IPS-18a (cell line): Measurements from ENCODE around the gene DCTN3.

Experiments
- H3K27ac ChIP-seq: one replicate; pipeline ENCODE4 v1.5.1; 2013; ENCODE audit warnings: low read length
- H3K27me3 ChIP-seq: one replicate; pipeline ENCODE4 v1.6.1; 2013; ENCODE audit warnings: mild to moderate bottlenecking, low read length; ENCODE audit not compliant: control insufficient read depth, insufficient read depth
- H3K36me3 ChIP-seq: one replicate; pipeline ENCODE4 v1.6.1; 2013; ENCODE audit warnings: low read depth, low read length; ENCODE audit not compliant: control insufficient read depth
- H3K4me1 ChIP-seq: one replicate; pipeline ENCODE4 v1.6.1; 2013; ENCODE audit warnings: low read depth, low read length; ENCODE audit not compliant: control insufficient read depth
- H3K4me3 ChIP-seq: one replicate; pipeline ENCODE4 v1.5.1; 2013; ENCODE audit warnings: low read length
- H3K9ac ChIP-seq: one replicate; pipeline ENCODE4 v1.6.1; 2013; ENCODE audit warnings: mild to moderate bottlenecking, low read length, moderate library complexity
- H3K9me3 ChIP-seq: one replicate; pipeline ENCODE4 v1.6.1; 2013; ENCODE audit warnings: low read depth, low read length; ENCODE audit not compliant: control insufficient read depth

The DCTN3 gene

DNA sequence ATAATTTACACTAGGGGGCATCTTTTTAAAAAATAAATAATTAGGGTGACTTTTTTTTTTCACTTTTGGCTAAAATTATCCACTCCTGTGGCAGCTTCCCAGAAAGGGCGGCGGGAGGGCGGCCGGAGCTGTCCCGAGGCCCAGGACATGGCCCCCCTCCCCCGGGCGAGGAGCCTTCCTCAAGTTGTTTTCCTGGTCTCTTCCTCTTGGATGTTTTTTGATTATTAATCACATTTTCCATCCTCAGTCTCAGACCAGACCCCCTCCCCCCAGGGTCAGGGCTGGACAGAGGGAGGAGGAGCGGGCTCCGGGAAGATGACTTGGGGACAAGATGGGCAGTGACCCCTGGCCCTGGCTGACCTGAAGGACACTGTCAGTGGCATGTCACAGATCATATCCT, 26.1 kb downstream of the DCTN3 start:
- Histone ChIP-seq H3K9ac (no peak overlapping the region), H3K27me3 (peaks cover 55% of the 10 kb centered on the region), H3K27ac (no peak overlapping the region), H3K4me3 (no peak overlapping the region), H3K4me1 (peaks cover 8% of the 10 kb centered on the region), H3K36me3 (no peaks in the 10 kb centered on the region), H3K9me3 (no peaks in the 10 kb centered on the region)

DNA sequence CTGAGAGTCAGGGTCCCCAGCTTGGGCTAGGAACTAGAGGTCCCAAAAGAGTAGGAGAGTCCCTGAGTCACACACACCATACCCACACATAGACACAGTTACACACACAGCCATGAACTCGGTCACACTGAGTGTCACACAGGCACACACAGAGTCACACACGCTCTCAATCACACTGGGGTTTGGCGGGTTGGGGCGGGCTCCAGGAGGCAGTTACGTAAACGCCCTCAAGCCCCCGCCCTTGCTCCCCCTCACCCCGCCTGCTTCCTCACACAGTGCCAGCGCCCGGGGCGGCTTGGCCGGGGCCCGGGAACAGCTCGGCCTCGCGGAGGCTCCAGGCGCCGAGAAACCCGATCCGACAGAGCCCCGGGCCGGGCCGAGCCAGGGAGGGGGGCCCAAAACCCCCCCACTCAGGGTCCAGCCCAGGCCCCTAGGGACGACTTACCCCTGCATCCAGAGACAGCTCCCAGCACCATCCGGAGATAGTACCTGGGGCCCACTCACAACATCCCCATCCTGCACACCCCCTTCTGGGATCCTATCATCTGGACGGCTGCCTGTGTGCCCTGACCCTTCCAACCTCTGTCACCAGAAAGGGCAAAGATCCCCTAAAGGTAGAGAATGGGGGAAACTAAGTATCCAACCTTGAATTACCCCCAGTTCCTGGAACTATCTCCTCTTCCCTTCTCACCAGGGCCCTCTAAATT, 27.2 kb downstream of the DCTN3 start:
- Histone ChIP-seq H3K9me3 (no peaks in the 10 kb centered on the region), H3K4me3 (no peak overlapping the region), H3K27me3 (peaks cover 66% of the 10 kb centered on the region), H3K9ac (no peak overlapping the region), H3K36me3 (no peaks in the 10 kb centered on the region), H3K4me1 (peaks cover 15% of the 10 kb centered on the region), H3K27ac (no peak overlapping the region)

DNA sequence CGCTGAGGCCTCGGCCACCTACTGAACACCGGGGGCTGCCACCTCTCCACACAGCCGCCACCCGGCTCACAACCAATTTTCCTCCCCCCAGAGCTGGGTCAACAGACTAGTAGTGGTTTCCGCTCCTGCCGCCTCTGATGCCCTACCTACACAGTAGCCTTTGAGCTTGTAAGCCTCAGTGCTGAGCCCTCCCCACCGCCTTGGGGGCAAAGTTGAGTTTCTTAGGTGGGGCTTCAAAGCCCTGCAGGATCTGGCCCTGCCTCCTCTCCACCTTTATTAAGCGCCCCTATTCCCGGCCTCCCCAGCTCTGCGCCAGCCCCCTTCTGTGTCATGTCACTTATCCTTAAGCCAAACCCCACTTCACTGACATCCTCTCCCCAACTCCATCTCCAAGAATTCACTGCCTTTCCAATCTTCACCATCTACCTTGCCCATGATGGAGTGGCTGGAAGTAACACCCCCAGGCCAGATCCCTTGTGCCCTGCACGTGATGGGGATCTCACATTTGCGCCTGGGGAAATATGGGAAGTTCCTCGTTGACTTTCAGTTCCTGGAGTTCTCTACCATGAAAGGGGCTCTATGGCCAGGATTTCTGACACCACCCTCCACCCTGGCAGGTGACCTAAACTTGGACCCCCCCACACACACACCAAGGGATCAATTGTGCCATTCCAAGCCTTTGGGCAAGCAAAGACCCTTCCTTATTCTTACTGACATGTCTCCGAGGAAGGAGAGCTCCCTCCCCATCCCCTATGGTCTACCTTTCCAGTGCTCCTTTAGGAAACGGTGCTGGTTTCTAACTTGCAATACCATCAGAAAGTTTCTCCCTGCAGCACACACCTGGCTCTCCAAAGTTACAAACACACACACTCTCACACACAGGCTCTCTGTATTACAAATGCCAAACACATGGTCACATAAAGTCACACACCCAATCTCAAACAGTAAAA, 28.1 kb downstream of the DCTN3 start:
- Histone ChIP-seq H3K9ac (no peak overlapping the region), H3K9me3 (no peaks in the 10 kb centered on the region), H3K4me1 (peaks cover 15% of the 10 kb centered on the region), H3K27me3 (peaks cover 75% of the 10 kb centered on the region), H3K4me3 (no peak overlapping the region), H3K36me3 (no peaks in the 10 kb centered on the region), H3K27ac (no peak overlapping the region)

DNA sequence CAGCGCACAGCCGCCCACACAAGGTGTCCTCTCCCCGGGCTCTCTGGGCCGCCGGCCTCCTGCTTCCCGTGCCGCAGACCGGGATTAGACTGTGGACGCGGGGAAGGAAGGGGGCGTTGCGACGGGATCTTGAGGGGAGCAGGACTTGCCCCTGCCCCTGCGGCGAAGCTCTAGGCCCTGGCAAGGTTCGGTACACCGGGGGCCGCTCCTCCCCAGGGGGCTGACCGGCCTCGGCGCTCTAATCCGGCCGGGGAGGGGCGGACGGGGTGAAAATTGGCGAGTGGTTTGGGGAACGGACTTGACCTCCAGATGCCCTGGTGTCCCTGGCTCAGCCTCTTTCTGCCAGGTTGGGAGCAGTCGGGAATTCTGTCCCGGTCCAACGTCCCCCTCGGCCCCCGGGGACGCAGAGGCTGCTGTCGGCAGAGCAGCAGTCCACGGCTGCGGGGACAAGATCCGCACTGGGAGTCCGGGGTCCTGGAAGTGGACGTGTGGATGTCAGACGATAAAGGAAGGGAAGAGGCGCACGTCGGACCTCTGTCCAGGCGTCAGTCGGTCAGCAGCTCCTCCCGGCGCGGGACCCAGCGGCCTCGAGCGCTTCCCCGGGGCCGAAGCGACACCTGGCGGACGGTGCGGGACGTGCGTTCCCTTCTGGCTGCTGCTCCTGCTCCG, 28.9 kb downstream of the DCTN3 start:
- Histone ChIP-seq H3K9me3 (no peaks in the 10 kb centered on the region), H3K27me3 (peaks cover 83% of the 10 kb centered on the region), H3K9ac (no peak overlapping the region), H3K36me3 (no peaks in the 10 kb centered on the region), H3K4me3 (peak overlapping the region; percentile 65), H3K27ac (no peak overlapping the region), H3K4me1 (peaks cover 18% of the 10 kb centered on the region)

DNA sequence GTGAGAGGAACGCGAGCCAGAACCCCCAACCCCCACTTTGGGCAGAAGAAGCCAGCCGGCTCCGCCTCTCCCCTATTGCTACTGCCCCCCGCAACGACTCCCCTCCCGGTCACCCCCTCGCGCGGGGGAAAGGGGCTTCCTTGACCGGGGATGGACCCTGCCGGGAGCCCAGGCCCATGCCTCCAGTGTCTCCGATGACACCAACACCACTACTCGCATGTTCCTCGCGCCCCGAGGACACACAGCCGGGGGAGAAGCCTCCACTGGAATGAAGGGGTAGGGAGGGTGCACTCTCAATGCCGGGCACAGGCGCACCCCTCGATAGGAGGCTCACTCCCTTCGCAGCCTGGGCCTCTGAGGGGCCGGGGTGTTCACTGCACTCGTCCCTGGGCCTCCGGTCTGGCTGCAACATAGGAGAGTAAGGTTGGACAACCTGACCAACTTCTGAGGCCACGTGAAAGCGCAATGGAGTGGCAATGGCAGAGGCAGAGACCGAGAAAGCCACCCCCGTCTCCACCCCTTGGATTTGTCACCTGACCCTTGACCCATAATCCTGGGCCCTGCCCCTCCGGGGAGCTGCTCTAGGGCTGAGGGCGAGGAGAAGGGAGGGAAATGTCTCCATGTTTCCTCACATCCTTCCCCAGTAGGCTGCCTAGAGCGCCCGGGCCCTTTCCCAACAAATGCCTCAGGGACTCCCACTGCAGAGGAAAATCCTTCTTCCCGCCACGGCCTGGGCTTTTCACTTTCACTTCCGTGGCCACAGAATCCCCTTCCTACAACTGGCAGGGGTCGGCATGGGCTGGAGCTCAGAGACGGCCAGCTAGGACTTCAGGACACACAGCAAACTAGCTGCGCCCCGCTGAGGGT, 29.7 kb downstream of the DCTN3 start:
- peaks cover 91% of the 10 kb centered on the region for H3K27me3 ChIP-seq
- H3K36me3 ChIP-seq: no peaks in the 10 kb centered on the region
- H3K4me3 ChIP-seq: peak overlapping the region; percentile 65
- H3K9ac ChIP-seq: no peak overlapping the region
- H3K4me1 ChIP-seq: peaks cover 25% of the 10 kb centered on the region
- H3K27ac ChIP-seq: no peak overlapping the region
- H3K9me3 ChIP-seq: no peaks in the 10 kb centered on the region

DNA sequence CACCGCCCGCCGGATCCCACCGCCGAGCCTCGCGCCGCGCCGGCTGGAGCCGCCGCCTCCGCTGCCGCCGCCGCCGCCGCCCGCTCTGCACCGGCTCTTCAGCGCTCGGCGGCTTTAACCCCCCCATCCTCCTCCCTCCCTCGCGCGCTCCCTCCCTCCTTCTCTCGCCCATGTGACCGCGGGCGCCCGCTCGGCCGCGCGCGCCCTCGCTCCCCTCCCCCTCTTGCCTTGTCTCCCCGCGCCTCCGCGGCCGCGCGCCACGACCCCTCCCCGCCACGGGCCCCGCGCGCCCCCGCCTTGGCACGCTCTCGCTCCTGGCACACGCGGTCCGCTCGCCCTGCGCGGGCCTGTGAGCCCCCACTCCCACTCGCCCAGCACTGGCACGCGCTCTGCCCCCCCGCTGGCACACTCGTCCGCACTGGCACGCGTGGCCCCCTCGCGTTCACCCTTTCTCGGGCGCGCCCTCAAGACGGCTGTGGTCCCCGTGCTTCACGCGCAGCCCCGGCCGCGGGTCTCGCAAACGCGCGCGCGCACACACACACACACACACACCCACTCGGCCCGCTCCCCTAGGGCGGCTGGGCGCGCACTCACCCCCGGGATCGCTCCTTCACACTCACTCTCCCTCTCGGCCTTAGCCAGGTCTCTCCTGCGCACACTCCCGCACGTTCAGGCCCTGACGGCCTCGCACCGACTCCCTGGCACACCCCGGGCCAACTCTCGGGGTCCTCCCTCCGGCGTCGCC, 30.5 kb downstream of the DCTN3 start, which contains the start of gene CNTFR:
TSS of gene CNTFR (minus strand) at position 89 of the 745 bp plus-strand sequence. CDS start 20,743 bp downstream, outside the sequence.
- peak within 1 kb of the TSS; percentile 65 for H3K4me3 ChIP-seq
- H3K36me3 ChIP-seq: no peaks in the 10 kb centered on the region
- H3K27ac ChIP-seq: no peak within 1 kb of the TSS
- H3K27me3 ChIP-seq: peaks cover 98% of the 10 kb centered on the region
- peaks cover 31% of the 10 kb centered on the region for H3K4me1 ChIP-seq
- H3K9ac ChIP-seq: no peak within 1 kb of the TSS
- H3K9me3 ChIP-seq: no peaks in the 10 kb centered on the region

DNA sequence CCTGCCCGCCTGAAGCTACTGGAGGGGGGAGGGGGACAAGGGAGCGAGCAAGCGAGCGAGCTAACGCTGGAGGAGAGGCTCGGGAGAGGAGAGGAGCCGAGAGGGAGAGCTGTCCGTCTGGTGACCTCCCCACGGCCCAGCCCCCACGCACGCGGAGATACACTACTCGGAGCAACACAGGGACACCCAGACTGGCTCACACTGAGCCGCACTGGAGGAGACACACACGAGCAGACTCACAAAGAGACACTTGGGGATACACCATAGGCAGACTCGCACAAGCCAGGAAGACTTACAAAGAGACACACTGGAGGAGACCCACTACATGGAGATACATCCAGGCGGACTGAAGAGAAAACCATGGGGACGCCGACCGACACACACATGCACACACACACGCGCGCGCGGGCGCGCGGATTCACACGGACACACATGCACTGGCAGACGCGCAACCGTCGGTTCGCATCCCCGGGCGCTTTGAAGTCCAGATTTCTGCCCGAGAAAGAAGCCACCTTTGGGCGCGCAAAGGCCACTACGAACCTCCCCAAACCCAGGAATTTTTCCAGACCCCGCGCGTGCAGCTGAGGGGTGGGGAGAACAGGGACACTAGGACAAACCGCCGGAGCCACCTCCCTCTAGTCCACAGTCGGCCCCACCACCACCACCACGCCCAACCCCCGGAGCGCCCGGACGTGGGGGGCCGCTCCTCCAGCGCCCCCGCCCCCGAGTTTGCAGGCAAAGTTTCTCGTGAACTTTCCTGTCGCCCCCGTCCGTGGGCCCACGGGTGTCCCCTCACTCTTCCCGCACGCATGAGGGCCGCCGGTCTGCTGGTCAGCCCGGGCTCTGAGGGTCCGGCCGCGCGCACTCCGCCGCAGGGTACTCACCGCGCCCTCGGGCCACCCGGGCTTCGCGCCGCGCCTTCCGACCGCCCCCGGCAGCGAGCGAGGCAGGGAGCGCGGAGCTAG, 31.3 kb downstream of the DCTN3 start:
- Histone ChIP-seq H3K27me3 (peaks cover 98% of the 10 kb centered on the region), H3K9me3 (no peaks in the 10 kb centered on the region), H3K9ac (no peak overlapping the region), H3K4me1 (peaks cover 31% of the 10 kb centered on the region), H3K4me3 (peak overlapping the region; percentile 56), H3K36me3 (no peaks in the 10 kb centered on the region), H3K27ac (no peak overlapping the region)

DNA sequence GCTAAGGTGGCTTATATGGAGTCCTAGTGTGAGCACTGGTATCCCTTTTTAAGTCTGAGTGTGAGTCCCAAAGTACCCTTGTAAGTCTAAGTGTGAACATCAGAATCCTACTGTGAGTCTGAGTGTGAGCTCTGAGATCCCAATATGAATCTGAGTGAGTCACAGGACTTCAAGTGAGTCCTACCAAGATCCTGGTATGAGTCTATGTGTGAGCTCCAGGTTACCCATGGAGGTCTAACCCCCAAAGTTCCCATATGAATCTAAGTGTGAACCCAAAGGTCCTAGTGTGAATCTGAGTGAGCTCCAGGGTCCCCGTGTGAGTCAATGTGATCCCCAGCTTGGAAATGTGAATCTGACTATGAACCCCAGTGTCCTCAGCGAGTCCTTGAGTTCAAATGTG, 33.0 kb downstream of the DCTN3 start:
- Histone ChIP-seq H3K36me3 (no peaks in the 10 kb centered on the region), H3K27me3 (peaks cover 98% of the 10 kb centered on the region)

DNA sequence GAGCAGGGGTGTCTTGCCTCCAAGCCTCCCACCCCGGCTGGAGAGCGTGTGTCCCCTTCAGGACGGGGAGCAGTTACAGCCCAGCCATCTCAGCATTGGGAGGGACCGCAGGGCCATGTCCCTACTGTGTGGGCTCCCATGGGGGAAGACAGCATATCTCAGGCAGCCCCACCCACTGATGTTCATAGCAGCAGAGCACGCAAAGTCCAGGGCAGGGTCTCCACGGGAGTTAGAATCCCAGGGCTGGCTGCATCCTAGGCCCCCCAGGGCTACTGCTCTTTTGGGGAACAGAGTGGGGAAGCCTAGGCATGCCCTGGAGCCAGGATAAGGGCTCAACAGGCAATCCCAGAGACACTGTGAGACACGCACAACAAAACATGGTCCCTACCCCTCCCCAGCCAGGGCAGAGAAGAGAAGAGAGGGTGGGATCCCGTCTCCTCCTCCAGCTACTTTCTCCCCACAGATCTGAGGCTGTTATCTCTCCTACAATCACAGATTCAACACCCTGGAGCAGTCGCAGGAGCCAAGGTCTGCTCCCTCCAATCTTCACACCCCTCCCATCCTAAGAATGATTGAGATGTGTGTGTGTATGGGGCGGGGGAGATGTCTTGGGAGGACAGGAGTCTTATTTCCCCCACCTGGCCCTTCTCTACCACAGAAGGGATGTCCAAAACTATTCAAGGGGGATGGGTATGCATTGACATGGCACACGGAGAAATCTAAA, 34.2 kb downstream of the DCTN3 start:
- Histone ChIP-seq H3K9me3 (no peaks in the 10 kb centered on the region), H3K4me1 (peaks cover 28% of the 10 kb centered on the region), H3K4me3 (no peak overlapping the region), H3K36me3 (no peaks in the 10 kb centered on the region), H3K27ac (no peak overlapping the region), H3K9ac (no peak overlapping the region), H3K27me3 (peaks cover 96% of the 10 kb centered on the region)

More for the DNA sequence above, 33.0 kb downstream of the DCTN3 start:
- no peak overlapping the region for H3K4me3 ChIP-seq
- H3K9ac ChIP-seq: no peak overlapping the region
- no peak overlapping the region for H3K27ac ChIP-seq
- H3K9me3 ChIP-seq: no peaks in the 10 kb centered on the region
- H3K4me1 ChIP-seq: peaks cover 28% of the 10 kb centered on the region
